GM21367 (cell line): ENCODE data around the gene COL9A3.

ENCODE experiments used
- ATAC-seq: cut with Tn5 transposase; IDR thresholded peaks from one replicate; pipeline ENCODE4 v1.9.1; 2021; ENCODE audit not compliant: unreplicated experiment

The COL9A3 gene

GRCh38 chr20:62822239-62822787, 5.5 kb downstream of the COL9A3 start:
- ATAC-seq = no peak

DNA sequence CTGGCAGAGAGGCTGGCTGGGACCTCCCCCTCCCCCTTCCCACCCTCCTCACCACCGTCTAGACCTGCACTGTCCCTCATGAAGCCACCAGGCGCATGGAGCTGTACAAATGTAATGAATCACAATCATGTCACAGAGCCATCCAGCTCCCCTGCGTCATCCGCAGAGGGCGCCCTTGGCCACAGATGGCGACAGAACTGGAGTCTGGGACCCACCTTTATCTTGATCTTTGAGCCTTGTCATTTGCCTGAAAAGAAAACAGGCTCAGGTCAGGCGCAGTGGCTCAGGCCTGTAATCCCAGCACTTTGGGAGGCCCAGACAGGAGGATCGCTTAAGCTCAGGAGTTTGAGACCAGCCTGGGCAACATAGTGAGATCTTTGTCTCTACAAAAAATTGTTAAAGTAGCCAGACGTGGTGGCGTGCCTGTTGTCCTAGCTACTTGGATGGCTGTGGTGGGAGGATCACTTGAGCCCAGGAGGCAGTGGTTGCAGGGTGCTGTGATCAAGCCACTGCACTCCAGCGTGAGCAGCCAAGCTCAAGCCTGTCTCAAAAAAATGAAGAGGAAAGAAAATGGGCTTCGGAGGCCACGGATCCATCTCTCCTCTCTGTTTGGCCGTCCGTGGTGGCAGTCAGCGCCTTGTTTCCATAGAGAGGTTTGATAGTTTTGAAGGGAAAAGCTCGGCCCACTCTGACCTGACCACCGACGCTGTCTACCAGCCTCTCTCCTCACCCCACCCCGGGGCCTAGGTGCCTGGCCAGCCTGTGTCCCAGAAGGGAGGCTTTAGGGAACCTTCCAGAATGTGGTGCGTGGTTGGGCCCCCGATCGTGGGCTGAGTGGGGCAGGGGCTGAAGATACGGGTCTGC, 6.2 kb downstream of the COL9A3 start:
- ATAC-seq = no peak

DNA sequence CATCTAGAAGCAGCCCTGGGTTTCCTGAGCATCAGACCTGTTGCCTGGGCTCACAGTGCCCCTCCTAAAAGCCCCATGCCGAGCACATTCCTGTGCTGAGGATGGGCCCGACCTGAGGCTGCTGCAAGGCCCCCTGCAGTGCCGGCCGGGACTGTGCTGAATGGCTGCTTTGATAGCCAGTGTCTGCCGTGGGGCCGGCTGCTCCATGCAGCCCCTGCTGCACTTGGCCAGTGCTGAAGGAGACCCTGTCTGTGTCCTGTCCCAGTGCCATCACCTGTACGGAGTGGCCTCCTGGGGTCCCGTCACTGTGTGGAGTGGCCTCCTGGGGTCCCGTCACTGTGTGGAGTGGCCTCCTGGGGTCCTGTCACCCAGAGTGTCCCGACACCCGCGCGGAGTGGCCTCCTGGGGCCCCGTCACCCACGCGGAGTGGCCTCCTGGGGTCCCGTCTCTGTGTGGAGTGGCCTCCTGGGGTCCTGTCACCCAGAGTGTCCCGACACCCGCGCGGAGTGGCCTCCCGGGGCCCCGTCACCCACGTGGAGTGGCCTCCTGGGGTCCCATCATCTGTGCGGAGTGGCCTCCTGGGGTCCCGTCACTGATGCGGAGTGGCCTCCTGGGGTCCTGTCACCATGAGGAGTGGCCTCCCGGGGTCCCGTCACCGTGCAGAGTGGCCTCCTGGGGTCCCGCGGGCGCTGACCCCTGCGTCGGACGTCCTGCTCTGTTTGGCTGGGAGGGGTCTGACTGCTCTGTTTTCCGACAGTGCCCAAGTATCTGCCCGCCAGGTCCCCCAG, 7.0 kb downstream of the COL9A3 start:
- no peak for ATAC-seq

DNA sequence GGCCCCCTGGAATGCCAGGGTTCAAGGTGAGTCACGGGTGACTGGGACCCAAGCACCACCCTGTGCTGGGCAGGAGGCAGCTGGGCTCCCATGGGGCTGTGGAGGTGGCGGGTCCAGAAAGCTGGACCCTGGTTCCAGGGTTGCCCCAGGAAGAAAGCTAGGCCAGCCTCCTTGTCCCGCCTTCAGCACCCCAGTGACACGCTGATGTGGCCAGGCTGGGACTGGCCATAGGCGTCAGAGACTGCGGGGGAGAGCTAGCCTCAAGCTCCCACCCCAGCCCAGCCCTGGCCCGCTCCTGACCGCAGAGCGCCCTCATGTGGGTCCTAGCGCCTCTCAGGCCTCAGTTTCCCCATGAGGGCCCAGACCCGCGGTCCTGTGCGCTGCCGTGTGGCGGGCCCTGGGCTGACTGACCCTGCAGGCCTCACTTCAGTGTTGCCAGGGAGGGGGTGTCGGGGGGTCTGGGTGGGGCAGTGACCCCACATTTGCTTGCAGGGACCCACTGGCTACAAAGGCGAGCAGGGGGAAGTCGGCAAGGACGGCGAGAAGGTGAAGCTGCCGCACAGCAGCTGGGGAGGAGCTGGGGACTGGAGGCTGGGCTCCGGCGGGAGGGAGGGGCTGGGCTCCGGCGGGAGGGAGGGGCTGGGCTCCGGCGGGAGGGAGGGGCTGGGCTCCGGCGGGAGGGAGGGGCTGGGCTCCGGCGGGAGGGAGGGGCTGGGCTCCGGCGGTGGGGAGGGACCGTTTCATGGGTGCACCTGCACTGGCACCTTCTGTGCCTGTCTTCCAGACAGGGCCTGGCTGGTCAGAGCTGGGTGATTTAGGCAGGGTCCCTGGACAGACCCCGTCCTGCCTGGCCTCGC, 7.9 kb downstream of the COL9A3 start:
- no peak for ATAC-seq

DNA sequence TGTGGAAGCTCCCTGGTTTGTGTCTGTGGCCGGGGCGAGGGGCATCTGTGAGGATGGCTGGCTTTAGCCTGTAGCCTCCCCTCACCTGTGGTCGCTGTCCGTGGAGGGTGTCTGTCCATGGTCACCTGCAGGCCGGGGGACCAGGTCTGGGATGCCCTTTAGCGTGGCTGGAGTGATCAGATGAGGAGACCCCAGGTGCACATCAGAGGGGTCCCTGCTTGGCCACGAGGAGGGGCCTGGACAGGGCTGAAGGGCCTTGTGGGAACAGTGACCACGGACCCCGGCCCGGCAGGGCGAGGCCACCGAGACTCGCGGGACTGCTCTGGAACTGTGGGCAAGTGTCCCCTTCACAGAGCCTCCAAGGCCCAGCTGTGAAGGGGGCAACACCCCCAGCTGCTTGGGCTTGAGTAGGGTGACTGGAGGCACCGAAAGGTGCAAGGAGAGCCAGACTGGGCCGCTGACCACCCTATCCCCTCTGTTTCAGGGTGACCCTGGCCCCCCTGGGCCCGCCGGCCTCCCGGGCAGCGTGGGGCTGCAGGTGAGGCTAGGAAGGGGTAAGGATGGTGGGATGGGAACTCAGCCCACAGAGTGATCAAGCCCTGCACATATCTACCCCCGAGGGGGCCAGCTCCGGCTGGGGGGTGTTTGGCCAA, 8.6 kb downstream of the COL9A3 start:
- ATAC-seq = no peak

GRCh38 chr20:62825986-62826645, 9.3 kb downstream of the COL9A3 start:
- ATAC-seq = no peak

GRCh38 chr20:62826646-62827310, 9.9 kb downstream of the COL9A3 start:
- no peak for ATAC-seq

DNA sequence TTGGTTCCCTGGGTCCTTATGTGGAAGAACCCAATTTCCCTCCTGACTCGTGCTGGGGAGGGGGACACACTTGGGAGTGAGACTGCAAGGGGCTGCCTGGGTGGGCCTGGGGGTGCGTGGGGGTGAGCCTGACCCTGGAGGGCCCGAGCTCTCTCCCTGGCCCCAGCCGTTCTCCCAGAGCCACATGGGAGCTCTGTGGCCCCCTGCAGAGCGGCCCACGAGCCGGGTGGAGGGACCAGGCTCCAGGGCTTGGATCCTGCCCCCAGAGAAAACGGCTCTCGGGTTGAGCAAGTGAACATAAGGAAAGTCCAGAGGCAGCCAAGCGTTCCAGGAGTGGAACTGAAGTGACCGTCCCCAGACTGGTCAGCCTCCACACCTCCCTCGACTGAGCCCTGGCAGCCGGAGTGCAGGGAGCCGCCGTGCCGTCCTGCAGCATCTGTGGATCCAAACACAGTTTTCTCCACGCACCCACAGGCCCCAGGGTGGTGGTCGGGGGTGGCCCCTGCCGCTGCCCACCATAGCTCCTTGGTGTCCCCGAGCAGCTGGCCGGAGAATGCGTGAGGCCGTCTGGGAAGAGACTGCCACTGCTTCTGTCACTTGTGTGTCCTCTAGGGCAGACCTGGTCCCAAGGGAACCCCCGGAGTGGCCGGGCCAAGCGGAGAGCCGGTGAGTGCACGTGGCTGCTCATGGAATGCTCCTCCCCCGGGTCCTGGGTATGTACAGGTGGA, 10.6 kb downstream of the COL9A3 start:
- ATAC-seq = no peak

DNA sequence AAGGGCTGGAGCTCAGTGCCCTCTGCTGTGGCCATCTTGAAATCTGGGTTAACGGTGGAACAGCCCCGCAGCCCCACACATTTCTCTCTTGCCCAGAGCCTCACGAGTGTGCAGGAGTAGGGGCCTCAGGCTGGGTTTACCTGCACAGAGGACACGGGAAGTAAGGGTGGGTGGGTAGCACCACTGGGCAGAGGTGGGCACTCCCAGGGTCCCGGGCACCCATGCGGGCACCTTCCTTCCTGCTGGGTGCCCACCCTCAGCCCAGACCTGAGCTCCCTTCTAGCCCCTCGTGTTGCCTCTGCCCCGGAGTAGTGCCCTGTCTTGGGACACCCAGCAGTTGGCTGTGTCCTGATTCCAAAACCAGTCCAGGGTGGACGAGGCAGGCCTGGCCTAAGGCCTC, 11.2 kb downstream of the COL9A3 start:
- no peak for ATAC-seq

DNA sequence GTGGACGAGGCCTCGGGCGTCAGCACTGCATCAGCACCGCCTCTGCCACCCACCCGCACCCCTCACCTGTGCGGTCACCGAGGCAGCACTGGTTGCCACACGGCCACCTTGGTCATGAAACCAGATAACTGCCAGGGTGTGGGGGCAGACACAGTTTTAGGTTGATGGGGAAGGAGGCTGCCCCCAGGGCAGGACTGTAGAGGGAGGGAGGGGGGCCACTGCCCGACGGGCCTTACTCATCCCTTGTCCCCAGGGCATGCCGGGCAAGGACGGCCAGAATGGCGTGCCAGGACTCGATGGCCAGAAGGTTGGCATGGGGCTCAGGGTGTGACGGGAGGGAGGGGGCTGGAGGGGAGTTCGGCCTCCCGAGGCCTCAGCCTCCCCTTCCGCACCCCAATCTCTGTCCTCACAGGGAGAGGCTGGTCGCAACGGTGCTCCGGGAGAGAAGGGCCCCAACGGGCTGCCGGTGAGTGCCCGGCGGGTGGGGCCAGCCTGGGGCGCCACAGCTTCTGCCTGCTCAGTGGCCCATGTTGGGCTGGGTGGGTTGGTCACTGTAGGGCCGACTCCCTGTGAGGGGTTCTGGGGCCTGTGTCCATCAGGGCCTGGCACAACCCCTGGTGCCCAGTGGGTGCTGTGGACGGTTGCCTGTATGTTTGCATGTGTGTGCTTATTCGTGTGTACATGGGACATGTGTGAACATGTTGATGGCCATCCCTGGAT, 11.8 kb downstream of the COL9A3 start:
- ATAC-seq = no peak

DNA sequence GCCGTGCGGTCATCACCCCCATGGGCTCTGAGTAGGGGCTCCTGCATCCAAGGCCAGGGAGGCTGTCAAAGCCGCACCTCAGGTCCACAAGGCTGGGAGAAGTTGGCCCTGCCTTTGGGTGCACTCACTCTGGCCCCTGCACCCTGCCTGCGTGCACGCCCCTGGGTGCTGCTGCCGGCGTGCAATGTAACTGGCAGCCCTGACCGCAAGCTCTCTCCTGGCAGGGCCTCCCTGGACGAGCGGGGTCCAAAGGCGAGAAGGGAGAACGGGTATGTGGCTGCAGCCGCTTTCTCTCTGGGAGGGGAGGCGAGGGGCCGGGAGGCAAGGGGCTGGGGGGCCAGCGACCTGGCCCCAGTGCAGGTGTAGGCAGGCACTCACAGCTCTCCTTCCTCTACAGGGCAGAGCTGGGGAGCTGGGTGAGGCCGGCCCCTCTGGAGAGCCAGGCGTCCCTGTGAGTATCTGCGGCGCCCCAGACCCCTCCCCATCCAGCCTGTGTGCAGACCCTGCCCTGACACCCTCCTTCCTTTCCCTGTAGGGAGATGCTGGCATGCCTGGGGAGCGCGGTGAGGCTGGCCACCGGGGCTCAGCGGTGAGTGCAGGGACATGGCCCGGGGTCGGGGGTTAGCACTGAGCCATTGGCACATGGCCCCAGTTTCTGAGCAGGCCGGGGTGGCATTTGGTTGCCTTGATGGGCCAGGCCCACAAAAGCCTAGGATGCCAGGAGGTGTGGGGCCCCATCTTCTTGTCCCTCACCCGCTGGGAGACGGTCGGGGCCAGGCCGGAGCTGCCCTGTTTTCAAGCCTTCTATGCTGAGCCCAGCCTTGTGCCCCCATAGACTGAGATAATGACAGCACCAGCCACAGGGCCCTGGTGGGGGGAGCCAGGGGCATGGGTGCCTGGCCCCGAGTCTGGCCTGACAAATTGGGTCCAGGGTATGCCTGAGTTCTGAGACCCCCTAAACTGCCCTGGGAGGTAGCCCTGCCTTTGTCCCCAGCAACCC, 12.7 kb downstream of the COL9A3 start:
- ATAC-seq = no peak

GRCh38 chr20:62830251-62830650, 13.4 kb downstream of the COL9A3 start:
- no peak for ATAC-seq

DNA sequence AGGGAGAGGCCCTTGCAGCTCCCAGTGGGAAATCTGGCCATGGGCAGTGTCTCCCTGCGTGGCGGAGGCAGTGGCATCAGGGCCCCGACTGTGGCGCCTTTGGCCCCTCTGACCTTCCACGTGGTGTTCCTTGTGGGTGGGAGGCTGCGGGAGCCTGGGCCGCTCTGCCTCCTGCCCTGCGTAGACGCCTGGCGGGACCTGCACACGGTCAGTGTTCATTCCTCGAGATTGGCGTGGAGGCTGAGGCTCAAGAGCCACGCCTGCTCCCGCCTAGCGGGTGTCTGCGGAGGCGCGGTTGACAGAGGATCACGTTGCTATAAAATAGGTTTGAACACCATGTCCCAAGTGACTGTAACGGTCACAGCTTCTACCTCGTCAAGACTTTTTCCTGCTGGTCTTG, 14.0 kb downstream of the COL9A3 start:
- ATAC-seq = no peak

- no peak for ATAC-seq
Observed at GRCh38 chr20:62831361-62831788, 14.5 kb downstream of the COL9A3 start.

- ATAC-seq = no peak
Observed at GRCh38 chr20:62831854-62832211, 15.0 kb downstream of the COL9A3 start.

GRCh38 chr20:62832212-62832922, 15.5 kb downstream of the COL9A3 start:
- ATAC-seq = no peak
